LNCaP clone FGC (cell line): ENCODE measurements around the gene SEMA6B.

Source experiments
- DNase-seq: peaks from one replicate; pipeline ENCODE4 v3.0.0-alpha.2; 2011; ENCODE audit warnings: low read depth
- H3K4me3 ChIP-seq: 2 replicates; pipeline ENCODE4 v1.5.1; 2011; ENCODE audit warnings: mild to moderate bottlenecking, low read depth, low read length, control low read depth
- CTCF ChIP-seq: IDR thresholded peaks from 2 replicates; pipeline ENCODE4 v1.5.1; 2012; ENCODE audit warnings: mild to moderate bottlenecking; ENCODE audit not compliant: control insufficient read depth, insufficient read depth; ENCODE audit errors: extremely low read depth

The SEMA6B gene

GRCh38 chr19:4593409-4593851, 33.9 kb upstream of the SEMA6B start:
- no peak for DNase-seq
- no peak overlapping the region for H3K4me3 ChIP-seq
- TF ChIP-seq CTCF, result no peak

GRCh38 chr19:4592445-4592844, 33.0 kb upstream of the SEMA6B start:
- TF ChIP-seq CTCF, result no peak
- DNase-seq, result no peak
- H3K4me3 ChIP-seq, result no peak overlapping the region

GRCh38 chr19:4591320-4591719, 31.8 kb upstream of the SEMA6B start:
- H3K4me3 ChIP-seq, result no peak overlapping the region
- no peak for TF ChIP-seq CTCF
- no peak for DNase-seq

GRCh38 chr19:4590559-4590958, 31.1 kb upstream of the SEMA6B start:
- DNase-seq, result no peak
- no peak overlapping the region for H3K4me3 ChIP-seq
- no peak for TF ChIP-seq CTCF

- DNase-seq, result no peak
- peak; percentile 27; the same call in 1 of the 2 replicates for TF ChIP-seq CTCF
- no peak overlapping the region for H3K4me3 ChIP-seq
These were observed 30.3 kb upstream of the SEMA6B start for GRCh38 chr19:4589579-4590410.

- H3K4me3 ChIP-seq, result no peak overlapping the region
- TF ChIP-seq CTCF, result no peak
- DNase-seq, result no peak
These were observed 28.8 kb upstream of the SEMA6B start for GRCh38 chr19:4588291-4588761.

- no peak for DNase-seq
These were observed 28.0 kb upstream of the SEMA6B start for GRCh38 chr19:4587527-4587926.

More at GRCh38 chr19:4587527-4587926, 28.0 kb upstream of the SEMA6B start:
- no peak overlapping the region for H3K4me3 ChIP-seq
- no peak for TF ChIP-seq CTCF
